Left lung (tissue), 10 donors: ENCODE results near the gene IGDCC3. TPM values are rescaled to one million over a fixed set of nuclear protein-coding genes. Genes with fewer than 3 reads are reported as not detected.

ENCODE experiments used
- ATAC-seq: fragments of 200-7000 bp; cut with Tn5 transposase; one replicate; pipeline ENCODE4 v1.9.1; 2020; ENCODE audit warnings: moderate library complexity
- DNase-seq, 4 donors: peaks; one replicate each; pipeline ENCODE4 v3.0.0-alpha.2; 2013 to 2020
- H3K27ac ChIP-seq, 2 donors: fragments of 200-600 bp; sonication (generic) in 1 of 2; one replicate each; pipeline versions ENCODE4 v1.5.0 to v1.8.0; 2020 to 2021
- H3K27me3 ChIP-seq, 2 donors: fragments of 200-600 bp; sonication (generic) in 1 of 2; one replicate each; pipeline versions ENCODE4 v1.5.0 to v1.8.0; 2020 to 2021
- H3K36me3 ChIP-seq, 2 donors: fragments of 200-600 bp; sonication (generic) in 1 of 2; one replicate each; pipeline versions ENCODE4 v1.5.0 to v1.8.0; 2020 to 2021
- H3K4me1 ChIP-seq, 2 donors: fragments of 200-600 bp; one replicate each; pipeline ENCODE4 v1.8.0; 2021
- H3K4me3 ChIP-seq, 2 donors: fragments of 200-600 bp; sonication (generic) in 1 of 2; one replicate each; pipeline versions ENCODE4 v1.5.0 to v1.8.0; 2020 to 2021; ENCODE audit warnings: mild to moderate bottlenecking in 1 of 2
- H3K9me3 ChIP-seq, 2 donors: fragments of 200-600 bp; sonication (generic) in 1 of 2; one replicate each; pipeline versions ENCODE4 v1.5.0 to v1.8.0; 2020 to 2021
- CTCF ChIP-seq, 2 donors: fragments of 200-600 bp; sonication (generic) in 1 of 2; IDR thresholded peaks; one replicate each; pipeline versions ENCODE4 v1.5.0 to v1.8.0; 2021; ENCODE audit warnings: antibody characterized with exemption in 2 of 2
- intact Hi-C, 2 donors: fragments of 100-400 bp; cut with DNase I; formaldehyde crosslinking; loops; one replicate each; pipeline versions ENCODE4 v1.11.2 to v1.14.2; 2022
- polyA plus RNA-seq, 6 donors: library from polyadenylated mRNA; unstranded; fragments of 120-200 nt; gene quantifications; one replicate each; pipeline ENCODE4 v1.2.1, GENCODE V29; 2013; ENCODE audit not compliant: insufficient read length in 6 of 6
- total RNA-seq, 2 donors: library from RNA; stranded (reverse); fragmentation: NEBNext Ultra II Directional; extraction: Animal tissue kit (Norgen Biotek cat#: 25700); gene quantifications; one replicate each; pipeline ENCODE4 v1.2.1, GENCODE V29; 2021
- donor health status: DM: no; HTN: yes; CAD: no.
- donor health status: DM: no; HTN: no; CAD: no.

IGDCC3 gene
- total and polyA plus RNA-seq, 8 donors = 0.20 to 12.8 (median 11.5) TPM; not detected in 1

GRCh38 chr15:65330934-65331645 lies 46.7 kb downstream of the IGDCC3 start:
- Histone ChIP-seq H3K9me3 (no peaks in the 10 kb centered on the region), H3K27me3 (peaks cover 0 to 8% of the 10 kb centered on the region in 2 donors), H3K4me3 (no peak overlapping the region), H3K4me1 (no peaks in the 10 kb centered on the region), H3K27ac (no peak overlapping the region), H3K36me3 (no peaks in the 10 kb centered on the region)
- no peak for TF ChIP-seq CTCF (IDR thresholded peaks at IDR 0.05)
- DNase-seq (no peak), ATAC-seq (no peak)
- intact Hi-C loops = no loop called here

- Histone ChIP-seq H3K9me3 (no peaks in the 10 kb centered on the region), H3K4me3 (no peak overlapping the region), H3K36me3 (no peaks in the 10 kb centered on the region), H3K27ac (no peak overlapping the region), H3K27me3 (peaks cover 0 to 7% of the 10 kb centered on the region in 2 donors), H3K4me1 (no peaks in the 10 kb centered on the region)
- no peak for DNase-seq
- ATAC-seq = no peak
- intact Hi-C loops = loop anchor here in 1 of 2 donors (5.0 kb wide), 1 partner anchor 52 kb away; no protein-coding TSS in a partner anchor
- no peak for TF ChIP-seq CTCF (IDR thresholded peaks at IDR 0.05)
Measured at GRCh38 chr15:65329984-65330735, 47.6 kb downstream of the IGDCC3 start.

DNA sequence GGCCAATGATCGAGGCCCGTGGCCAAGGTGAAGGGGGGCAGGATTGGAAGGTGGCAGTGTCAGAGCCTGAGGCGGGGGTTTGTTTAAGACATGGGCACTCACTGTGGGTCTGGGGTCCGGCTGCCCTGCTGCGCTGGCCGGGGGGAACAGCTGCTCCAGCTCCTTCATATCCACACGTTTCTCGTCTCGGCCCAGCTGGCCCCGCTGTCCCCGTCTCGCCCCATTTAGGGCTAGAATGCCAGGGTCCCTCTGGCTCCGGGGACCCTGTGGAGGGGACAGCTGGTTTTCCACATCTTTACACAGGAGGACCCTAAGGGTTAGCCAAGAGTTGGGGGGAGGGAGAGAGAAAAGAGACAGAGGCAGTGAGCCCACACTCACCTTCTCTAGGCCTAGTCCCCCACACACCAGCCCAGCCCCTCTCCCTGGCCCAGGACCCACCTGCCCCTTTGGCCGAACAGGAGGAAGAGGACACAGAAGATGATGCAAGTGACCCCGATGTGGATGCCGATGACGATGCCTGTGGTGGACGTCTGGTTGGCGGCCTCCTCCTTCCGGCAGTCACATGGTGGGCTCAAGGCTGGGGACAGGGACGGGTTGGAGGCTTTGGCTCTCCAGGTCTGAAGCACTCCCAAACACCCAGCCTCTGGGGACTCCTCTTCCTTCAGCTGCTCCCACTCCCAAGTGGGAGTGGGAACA lies 48.4 kb downstream of the IGDCC3 start:
- DNase-seq (no peak), ATAC-seq (no peak)
- H3K36me3 ChIP-seq = no peaks in the 10 kb centered on the region
- no peaks in the 10 kb centered on the region for H3K9me3 ChIP-seq
- no peak overlapping the region for H3K4me3 ChIP-seq
- no peak for TF ChIP-seq CTCF (IDR thresholded peaks at IDR 0.05)
- intact Hi-C loops = loop anchor here in 1 of 2 donors (5.0 kb wide), 1 partner anchor 53 kb away; no protein-coding TSS in a partner anchor
- H3K27me3 ChIP-seq = peaks cover 0 to 7% of the 10 kb centered on the region in 2 donors
- H3K4me1 ChIP-seq = no peaks in the 10 kb centered on the region
- H3K27ac ChIP-seq = no peak overlapping the region

DNA sequence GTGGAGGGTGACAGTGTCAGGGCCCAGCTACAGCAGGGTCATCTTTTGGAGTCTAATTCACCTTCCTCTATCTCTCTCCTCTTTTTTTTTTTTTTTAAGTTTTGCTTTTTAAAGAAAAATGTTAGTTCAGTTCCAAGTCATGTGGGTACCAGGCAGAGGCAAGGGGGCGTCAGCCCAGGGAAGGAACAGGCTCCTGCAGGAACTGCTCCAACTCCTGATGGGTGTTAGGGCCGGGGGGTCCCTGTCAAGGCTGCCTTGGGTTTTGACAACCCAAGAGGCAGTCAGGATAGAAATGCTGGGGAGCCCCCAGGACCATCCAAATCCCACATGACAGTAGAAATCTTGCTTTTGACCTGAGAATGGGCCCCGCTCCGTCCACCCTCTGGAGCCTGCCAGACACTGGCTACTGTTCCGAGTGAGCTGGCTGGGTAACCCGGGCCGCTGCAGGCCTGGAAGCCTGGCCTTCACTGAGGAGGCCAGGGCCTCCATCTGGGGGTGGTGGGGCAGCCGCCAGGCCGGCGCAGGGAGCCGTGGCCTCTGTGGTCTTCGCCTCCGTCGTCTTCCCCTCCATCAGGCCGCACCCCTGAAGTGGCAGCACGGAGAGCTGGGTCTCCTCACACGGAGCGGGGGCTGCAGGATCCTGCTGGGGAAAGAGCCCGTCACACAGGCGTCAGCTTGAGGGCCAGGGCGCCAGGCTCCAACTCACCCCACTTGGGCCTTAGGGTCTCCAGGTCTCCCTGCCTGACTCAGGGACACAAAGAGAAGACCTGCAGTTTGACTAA lies 49.1 kb downstream of the IGDCC3 start:
- Histone ChIP-seq H3K9me3 (no peaks in the 10 kb centered on the region), H3K4me3 (no peak overlapping the region), H3K27me3 (peaks cover 0 to 7% of the 10 kb centered on the region in 2 donors), H3K36me3 (no peaks in the 10 kb centered on the region), H3K27ac (no peak overlapping the region), H3K4me1 (no peaks in the 10 kb centered on the region)
- TF ChIP-seq CTCF (IDR thresholded peaks at IDR 0.05) = no peak
- DNase-seq (no peak), ATAC-seq (no peak)
- intact Hi-C loops = loop anchor here in 1 of 2 donors (5.0 kb wide), 1 partner anchor 54 kb away; no protein-coding TSS in a partner anchor
